Lung (tissue), 12 donors: ENCODE measurements around the gene CAMK1D. TPM values are rescaled to one million over a fixed set of nuclear protein-coding genes. Genes with fewer than 3 reads are reported as not detected.
A peak's percentile ranks its signal among the peaks of the same experiment; 100 is the strongest.

ENCODE experiments used
- ATAC-seq: fragments of 200-7000 bp; cut with Tn5 transposase; one replicate; pipeline ENCODE4 v1.9.1; 2020; ENCODE audit warnings: moderate number of reproducible peaks; ENCODE audit not compliant: insufficient read depth, low FRiP score
- DNase-seq, 3 donors: peaks; one replicate each; pipeline ENCODE4 v3.0.0-alpha.2; 2013 to 2017
- H3K27ac ChIP-seq, 2 donors: one replicate each; pipeline ENCODE4 v1.5.1; 2013; ENCODE audit warnings: mild to moderate bottlenecking in 2 of 2, moderate library complexity in 2 of 2, control low read depth in 1 of 2, inconsistent platforms in 1 of 2, low read depth in 1 of 2, low read length in 1 of 2
- H3K27me3 ChIP-seq, 3 donors: one replicate each; pipeline ENCODE4 v1.5.1; 2013; ENCODE audit warnings: low read length in 2 of 3; ENCODE audit not compliant: control insufficient read depth in 3 of 3, insufficient read depth in 3 of 3
- H3K36me3 ChIP-seq, 4 donors: one replicate each; pipeline ENCODE4 v1.5.1; 2013; ENCODE audit warnings: low read length in 4 of 4, mild to moderate bottlenecking in 1 of 4, moderate library complexity in 1 of 4; ENCODE audit not compliant: control insufficient read depth in 4 of 4, insufficient read depth in 4 of 4
- H3K4me1 ChIP-seq, 5 donors: one replicate each; pipeline ENCODE4 v1.5.1; 2013; ENCODE audit warnings: low read length in 5 of 5, mild to moderate bottlenecking in 2 of 5, moderate library complexity in 1 of 5; ENCODE audit not compliant: control insufficient read depth in 5 of 5, insufficient read depth in 5 of 5
- H3K4me3 ChIP-seq: one replicate; pipeline ENCODE4 v1.5.1; 2013; ENCODE audit warnings: mild to moderate bottlenecking, control low read depth, moderate library complexity
- H3K9ac ChIP-seq, 2 donors: one replicate each; pipeline ENCODE4 v1.5.1; 2013; ENCODE audit warnings: low read length in 2 of 2, control low read depth in 1 of 2; ENCODE audit not compliant: insufficient read depth in 1 of 2
- H3K9me3 ChIP-seq, 4 donors: one replicate each; pipeline ENCODE4 v1.5.1; 2013; ENCODE audit warnings: low read length in 3 of 4, mild to moderate bottlenecking in 1 of 4, moderate library complexity in 1 of 4; ENCODE audit not compliant: control insufficient read depth in 4 of 4, insufficient read depth in 3 of 4
- CTCF ChIP-seq: IDR thresholded peaks from 2 replicates; pipeline ENCODE4 v1.5.1; 2012; ENCODE audit warnings: mild to moderate bottlenecking; ENCODE audit errors: control extremely low read depth, extremely low read depth
- WGBS, 2 donors: extraction: QIAGEN DNeasy Blood & Tissue Kit; methylation state at CpG; one replicate each; pipeline ENCODE4 v1.1.7; 2013; 5-methylcytosine and 5-hydroxymethylcytosine counted together
- polyA plus RNA-seq, 2 donors: library from polyadenylated mRNA; stranded (reverse); fragments of 200-250 nt; gene quantifications; one replicate each; pipeline ENCODE4 v1.2.1, GENCODE V29; 2013
- total RNA-seq, 2 donors: library from RNA; depleted of rRNA in 1 of 2; stranded (reverse); fragments of >200 nt in 1 of 2; gene quantifications; one replicate each; pipeline ENCODE4 v1.2.1, GENCODE V29; 2014 to 2021
- donor health status: control.
- donor health status: control.
- donor health status: Bipolar disorder and iron deficiency.
- donor health status: healthy.
- donor health status: DM: yes; HTN: yes; CAD: no.

The CAMK1D gene
- total and polyA plus RNA-seq, 4 donors: 3.2 to 37.4 (median 7.0) TPM

GRCh38 chr10:12413369-12413711 is 64.0 kb downstream of the CAMK1D start:
- Histone ChIP-seq H3K4me3 (no peak overlapping the region), H3K9me3 (no peaks in the 10 kb centered on the region), H3K27me3 (peaks cover 0 to 23% (median 0%) of the 10 kb centered on the region in 3 donors), H3K36me3 (no peaks in the 10 kb centered on the region), H3K9ac (no peak overlapping the region), H3K27ac (no peak overlapping the region), H3K4me1 (peaks cover 0 to 9% (median 0%) of the 10 kb centered on the region in 5 donors)
- ATAC-seq: no peak
- no peak for DNase-seq
- TF ChIP-seq CTCF: no peak
- 93 to 100% methylated on average over 1 of the region's 1 CpG for WGBS, 2 donors

- Histone ChIP-seq H3K9me3 (no peaks in the 10 kb centered on the region), H3K27me3 (peaks cover 0 to 27% (median 0%) of the 10 kb centered on the region in 3 donors), H3K4me1 (peaks cover 0 to 9% (median 0%) of the 10 kb centered on the region in 5 donors), H3K27ac (no peak overlapping the region), H3K9ac (no peak overlapping the region), H3K36me3 (no peaks in the 10 kb centered on the region), H3K4me3 (no peak overlapping the region)
- TF ChIP-seq CTCF: no peak
- DNase-seq: peak in 1 of 3 donors; percentile 26
- ATAC-seq: peak; percentile 14
- WGBS, 2 donors: 75 to 90% methylated on average over 9 of the region's 9 CpGs
Measured at GRCh38 chr10:12414278-12414989, 65.1 kb downstream of the CAMK1D start.

- 51 to 65% methylated on average over 13 of the region's 13 CpGs for WGBS, 2 donors
Measured at GRCh38 chr10:12416344-12417050, 67.2 kb downstream of the CAMK1D start.

More at GRCh38 chr10:12416344-12417050, 67.2 kb downstream of the CAMK1D start:
- H3K9ac ChIP-seq: no peak overlapping the region
- no peaks in the 10 kb centered on the region for H3K36me3 ChIP-seq
- H3K27ac ChIP-seq: no peak overlapping the region
- peaks cover 0 to 32% (median 0%) of the 10 kb centered on the region in 3 donors for H3K27me3 ChIP-seq
- H3K9me3 ChIP-seq: no peaks in the 10 kb centered on the region
- H3K4me1 ChIP-seq: peaks cover 0 to 9% (median 0%) of the 10 kb centered on the region in 5 donors
- TF ChIP-seq CTCF: no peak
- DNase-seq: no peak
- no peak overlapping the region for H3K4me3 ChIP-seq
- no peak for ATAC-seq
